IMR-90 (cell line): ENCODE measurements around the gene ZXDC. TPM values are rescaled to one million over a fixed set of nuclear protein-coding genes. Genes with fewer than 3 reads are reported as not detected.

Experiments used
- ATAC-seq: fragments of 200-7000 bp; cut with Tn5 transposase; 2 replicates; pipeline ENCODE4 v1.9.1; 2020; ENCODE audit warnings: low read depth, mild to moderate bottlenecking, moderate library complexity
- BruUV-seq: library from RNA; stranded (reverse); fragments of 400-500 nt; replicated peaks from 2 replicates; lab custom pipeline; 2021; lab: Mats Ljungman, UMichigan
- CTCF ChIA-PET: fragments of 300-600 bp; formaldehyde crosslinking; extraction: SDS; loops from one replicate; lab custom pipeline; 2021; ENCODE audit warnings: antibody characterized with exemption; lab: Yijun Ruan, JAX
- POLR2A ChIA-PET: fragments of 300-600 bp; sonication (Branson Sonifier 250); formaldehyde crosslinking; loops from one replicate; lab custom pipeline; 2022; ENCODE audit warnings: antibody characterized with exemption; ENCODE audit not compliant: unreplicated experiment; lab: Charles Lee
- DNase-seq: peaks from one replicate; pipeline ENCODE4 v3.0.0; 2013
- H2AFZ ChIP-seq: replicated peaks from 2 replicates; pipeline ENCODE3; 2013; ENCODE audit warnings: low read length, mild to moderate bottlenecking; ENCODE audit not compliant: poor library complexity
- H2AK5ac ChIP-seq: 2 replicates; pipeline ENCODE4 v1.6.1; 2013; ENCODE audit warnings: low read depth, low read length, inconsistent platforms
- H2AK9ac ChIP-seq: replicated peaks from 2 replicates; pipeline ENCODE3; 2013; ENCODE audit warnings: mild to moderate bottlenecking, low read depth, low read length, moderate library complexity; ENCODE audit not compliant: poor library complexity
- H2BK120ac ChIP-seq: 2 replicates; pipeline ENCODE4 v1.6.1; 2013; ENCODE audit warnings: low read depth, low read length, inconsistent platforms
- H2BK15ac ChIP-seq: 3 replicates; pipeline ENCODE4 v1.6.1; 2013; ENCODE audit warnings: low read depth, low read length, inconsistent platforms
- H2BK20ac ChIP-seq: 2 replicates; pipeline ENCODE4 v1.6.1; 2013; ENCODE audit warnings: low read depth, mild to moderate bottlenecking, inconsistent platforms, low read length, moderate library complexity
- H2BK5ac ChIP-seq: 2 replicates; pipeline ENCODE4 v1.6.1; 2013; ENCODE audit warnings: mild to moderate bottlenecking, low read depth, low read length, inconsistent platforms; ENCODE audit not compliant: poor library complexity, severe bottlenecking
- H3K14ac ChIP-seq: replicated peaks from 2 replicates; pipeline ENCODE4 v1.6.1; 2013; ENCODE audit warnings: low read depth, low read length, inconsistent platforms
- H3K18ac ChIP-seq: 2 replicates; pipeline ENCODE4 v1.6.1; 2013; ENCODE audit warnings: low read depth, low read length, control low read depth
- H3K23ac ChIP-seq: 2 replicates; pipeline ENCODE4 v1.6.1; 2013; ENCODE audit warnings: low read depth, low read length, inconsistent platforms
- H3K27ac ChIP-seq: 2 replicates; pipeline ENCODE4 v1.5.1; 2013; ENCODE audit warnings: mild to moderate bottlenecking, control low read depth, low read length; ENCODE audit not compliant: insufficient read depth
- H3K27me3 ChIP-seq: 2 replicates; pipeline ENCODE4 v1.6.1; 2013; ENCODE audit warnings: low read length; ENCODE audit not compliant: control insufficient read depth, insufficient read depth
- H3K36me3 ChIP-seq: 2 replicates; pipeline ENCODE4 v1.6.1; 2013; ENCODE audit warnings: low read length, mixed read lengths; ENCODE audit not compliant: control insufficient read depth, insufficient read depth
- H3K4ac ChIP-seq: 2 replicates; pipeline ENCODE4 v1.6.1; 2013; ENCODE audit warnings: low read depth, low read length, inconsistent platforms
- H3K4me1 ChIP-seq: 2 replicates; pipeline ENCODE4 v1.6.1; 2013; ENCODE audit warnings: low read length, mixed read lengths; ENCODE audit not compliant: control insufficient read depth, insufficient read depth
- H3K4me2 ChIP-seq: 2 replicates; pipeline ENCODE4 v1.6.1; 2013; ENCODE audit warnings: low read depth, mild to moderate bottlenecking, control low read depth, low read length, moderate library complexity
- H3K4me3 ChIP-seq: 2 replicates; pipeline ENCODE4 v1.5.1; 2013; ENCODE audit warnings: low read depth, mild to moderate bottlenecking, control low read depth, low read length, moderate library complexity; ENCODE audit not compliant: insufficient read depth
- H3K56ac ChIP-seq: 2 replicates; pipeline ENCODE4 v1.6.1; 2013; ENCODE audit warnings: low read length, inconsistent platforms; ENCODE audit not compliant: insufficient read depth; ENCODE audit errors: extremely low read depth
- H3K79me1 ChIP-seq, 2 experiments: 2 replicates each; pipeline ENCODE4 v1.6.1; 2013; ENCODE audit warnings: low read length in 2 of 2, inconsistent platforms in 1 of 2, low read depth in 1 of 2
- H3K9ac ChIP-seq: 2 replicates; pipeline ENCODE4 v1.6.1; 2013; ENCODE audit warnings: low read depth, low read length, control low read depth
- H3K9me1 ChIP-seq: 2 replicates; pipeline ENCODE4 v1.6.1; 2013; ENCODE audit warnings: low read length, inconsistent platforms; ENCODE audit not compliant: insufficient read depth
- H3K9me3 ChIP-seq: 2 replicates; pipeline ENCODE4 v1.6.1; 2013; ENCODE audit warnings: low read length; ENCODE audit not compliant: control insufficient read depth, insufficient read depth
- H4K20me1 ChIP-seq: 2 replicates; pipeline ENCODE4 v1.6.1; 2013; ENCODE audit warnings: low read length, inconsistent platforms; ENCODE audit not compliant: insufficient read depth
- H4K5ac ChIP-seq: 2 replicates; pipeline ENCODE4 v1.6.1; 2013; ENCODE audit warnings: mild to moderate bottlenecking, low read depth, low read length, control low read depth
- H4K8ac ChIP-seq, 2 experiments: 2 replicates each; pipeline ENCODE4 v1.6.1; 2013; ENCODE audit warnings: low read depth in 2 of 2, low read length in 2 of 2, control low read depth in 1 of 2, inconsistent platforms in 1 of 2
- H4K91ac ChIP-seq: 2 replicates; pipeline ENCODE4 v1.6.1; 2013; ENCODE audit warnings: low read depth, low read length, inconsistent platforms; ENCODE audit not compliant: insufficient read depth
- BHLHE40 ChIP-seq: fragments of 150-350 bp; IDR thresholded peaks from 2 replicates; pipeline ENCODE4 v1.6.1; 2016; ENCODE audit warnings: mild to moderate bottlenecking, low read depth, low read length
- CEBPB ChIP-seq: IDR thresholded peaks from 2 replicates; pipeline ENCODE4 v1.6.1; 2012; ENCODE audit warnings: low read depth, low read length, improper control_type of control experiment
- CHD1 ChIP-seq: IDR thresholded peaks from 2 replicates; pipeline ENCODE4 v1.6.1; 2012; ENCODE audit warnings: low read depth, low read length, improper control_type of control experiment
- FOS ChIP-seq: fragments of 150-350 bp; IDR thresholded peaks from 2 replicates; pipeline ENCODE4 v1.6.1; 2016; ENCODE audit warnings: low read depth, low read length
- MAFK ChIP-seq: IDR thresholded peaks from 2 replicates; pipeline ENCODE4 v1.6.1; 2012; ENCODE audit warnings: low read depth, low read length, improper control_type of control experiment
- POLR2A ChIP-seq: IDR thresholded peaks from 2 replicates; pipeline ENCODE4 v1.6.1; 2012; ENCODE audit warnings: mild to moderate bottlenecking, low read depth, low read length
- RCOR1 ChIP-seq: IDR thresholded peaks from 2 replicates; pipeline ENCODE4 v1.6.1; 2012; ENCODE audit warnings: mild to moderate bottlenecking, low read length, improper control_type of control experiment; ENCODE audit not compliant: insufficient replicate concordance
- WGBS, 2 experiments: methylation state at CpG; one replicate each; pipeline versions ENCODE4 v1.1.5 to v1.1.7; 2013; ENCODE audit warnings: missing lambda C conversion rate in 2 of 2; ENCODE audit not compliant: insufficient read length in 1 of 2; ENCODE audit errors: extremely low coverage in 2 of 2; 5-methylcytosine and 5-hydroxymethylcytosine counted together
- dilution Hi-C: fragments of 300-500 bp; cut with HindIII; formaldehyde crosslinking; loops from one replicate; pipeline ENCODE4 v1.14.3; 2018; ENCODE audit warnings: low sequenced_read_pairs; ENCODE audit not compliant: unreplicated experiment
- in situ Hi-C: fragments of 300-500 bp; cut with MboI; formaldehyde crosslinking; loops from 3 replicates; pipeline ENCODE4 v1.14.3; 2019; ENCODE audit warnings: low sequenced_read_pairs, inconsistent platforms, mixed read lengths
- intact Hi-C: fragments of 100-400 bp; cut with micrococcal nuclease; formaldehyde crosslinking; loops from 2 replicates; pipeline ENCODE4 v1.10.0; 2022
- polyA plus RNA-seq, 3 experiments: library from polyadenylated mRNA; depleted of rRNA; stranded (reverse); fragments of >200 nt; gene quantifications; 2 replicates each; pipeline ENCODE4 v1.2.3, GENCODE V29; 2012; ENCODE audit warnings: low replicate concordance in 1 of 3
- total RNA-seq: library from RNA; depleted of rRNA; stranded (reverse); fragments of >200 nt; gene quantifications from 2 replicates; pipeline ENCODE4 v1.2.3, GENCODE V29; 2012

ZXDC gene
- total and polyA plus RNA-seq, 2 of the 4 experiments (the other 2 are of a cell fraction), result 11.5 to 14.3 TPM

DNA sequence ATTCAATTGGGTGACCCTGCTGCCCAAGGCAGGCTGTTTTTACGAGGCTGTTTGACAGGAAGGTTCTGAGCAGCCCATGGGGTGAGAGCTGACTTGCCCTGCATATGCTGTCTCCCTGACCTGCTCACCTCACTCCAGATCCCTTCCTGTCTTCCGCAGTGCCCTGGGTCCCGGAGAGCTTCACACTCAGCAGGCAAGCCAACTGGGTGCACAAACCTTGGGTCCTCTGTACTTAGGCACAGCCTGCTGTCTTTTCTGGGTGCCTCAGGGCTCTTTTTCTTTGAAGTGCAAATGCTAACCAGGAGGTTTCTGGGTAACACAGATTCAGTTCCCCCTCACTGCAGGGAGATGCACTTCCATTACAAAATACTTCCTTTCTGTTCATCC, 32.8 kb downstream of the ZXDC start:
- Histone ChIP-seq H3K23ac (no peak overlapping the region), H3K14ac (no peak overlapping the region), H2AK5ac (no peak overlapping the region), H3K27me3 (no peaks in the 10 kb centered on the region), H3K18ac (no peak overlapping the region), H3K4me1 (peaks cover 9% of the 10 kb centered on the region), H4K5ac (no peak overlapping the region), H2BK15ac (no peak overlapping the region), H4K8ac (no peak overlapping the region), H2BK20ac (no peak overlapping the region), H3K9ac (no peak overlapping the region), H4K91ac (no peak overlapping the region), H3K4me3 (no peak overlapping the region), H3K9me3 (no peaks in the 10 kb centered on the region), H3K4ac (no peak overlapping the region), H3K27ac (no peak overlapping the region), H4K20me1 (peaks cover 8% of the 10 kb centered on the region; the same call in 1 of the 2 replicates), H3K4me2 (no peak overlapping the region), H2AK9ac (no peak overlapping the region), H3K79me1 (peaks cover 0 to 5% of the 10 kb centered on the region in 2 experiments; a peak in 3 of 4 replicates), H2BK120ac (no peak overlapping the region), H2AFZ (no peak overlapping the region), H2BK5ac (no peak overlapping the region), H3K36me3 (no peaks in the 10 kb centered on the region), H3K56ac (no peak overlapping the region), H3K9me1 (peaks cover 16% of the 10 kb centered on the region; the same call in 1 of the 2 replicates)
- CTCF ChIA-PET, result no interaction called here
- WGBS, 2 experiments, result 80% methylated on average over 1 of the region's 3 CpGs; no CpG with 5 or more reads in 1 of the 2 experiments
- BruUV-seq, result no TSS peak
- no peak for DNase-seq
- ATAC-seq, result no peak
- in situ Hi-C loops, result no loop called here
- no peak for TF ChIP-seq BHLHE40
- TF ChIP-seq MAFK, result no peak
- no peak for TF ChIP-seq CHD1
- no peak for TF ChIP-seq RCOR1
- no peak for TF ChIP-seq FOS
- no peak for TF ChIP-seq CEBPB
- TF ChIP-seq POLR2A, result no peak
- intact Hi-C loops, result no loop called here
- dilution Hi-C loops, result no loop called here
- POLR2A ChIA-PET, result no interaction called here
